ENCODE measurements around the gene KIR2DL3.

GRCh38 chr19:54709212-54709948 lies 28.9 kb upstream of the KIR2DL3 start:
- TF ChIP-seq YY1 (IDR thresholded peaks at IDR 0.05; ENCODE audit: insufficient read depth, insufficient read length) = no peak
- no peak for TF ChIP-seq SUZ12 (IDR thresholded peaks at IDR 0.05; ENCODE audit: extremely low read depth, insufficient read depth, insufficient read length)
- no peak for TF ChIP-seq ZNF274 (IDR thresholded peaks at IDR 0.05; ENCODE audit: low read depth, low read length)
